Measurements from ENCODE around the gene UNC13C.

GRCh38 chr15:53982071-53982680 lies 3.9 kb downstream of the UNC13C start:
- TF ChIP-seq, protein P1, sequence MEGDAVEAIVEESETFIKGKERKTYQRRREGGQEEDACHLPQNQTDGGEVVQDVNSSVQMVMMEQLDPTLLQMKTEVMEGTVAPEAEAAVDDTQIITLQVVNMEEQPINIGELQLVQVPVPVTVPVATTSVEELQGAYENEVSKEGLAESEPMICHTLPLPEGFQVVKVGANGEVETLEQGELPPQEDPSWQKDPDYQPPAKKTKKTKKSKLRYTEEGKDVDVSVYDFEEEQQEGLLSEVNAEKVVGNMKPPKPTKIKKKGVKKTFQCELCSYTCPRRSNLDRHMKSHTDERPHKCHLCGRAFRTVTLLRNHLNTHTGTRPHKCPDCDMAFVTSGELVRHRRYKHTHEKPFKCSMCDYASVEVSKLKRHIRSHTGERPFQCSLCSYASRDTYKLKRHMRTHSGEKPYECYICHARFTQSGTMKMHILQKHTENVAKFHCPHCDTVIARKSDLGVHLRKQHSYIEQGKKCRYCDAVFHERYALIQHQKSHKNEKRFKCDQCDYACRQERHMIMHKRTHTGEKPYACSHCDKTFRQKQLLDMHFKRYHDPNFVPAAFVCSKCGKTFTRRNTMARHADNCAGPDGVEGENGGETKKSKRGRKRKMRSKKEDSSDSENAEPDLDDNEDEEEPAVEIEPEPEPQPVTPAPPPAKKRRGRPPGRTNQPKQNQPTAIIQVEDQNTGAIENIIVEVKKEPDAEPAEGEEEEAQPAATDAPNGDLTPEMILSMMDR (conservative IDR thresholded peaks at IDR 0.05; ENCODE audit: low read length) = no peak
- no peak for TF ChIP-seq EZH2phosphoT487 (IDR thresholded peaks at IDR 0.05; ENCODE audit: borderline replicate concordance, low read depth, low read length)

Data from OCI-LY7 (cell line).